Trophoblast cell (in vitro differentiated cells and primary cell): ENCODE data around the gene KCND3.

ENCODE experiments used
- DNase-seq, 2 donors: peaks; one replicate each; pipeline ENCODE4 v3.0.0-alpha.2; 2016
- H2AFZ ChIP-seq: 2 replicates; pipeline ENCODE4 v1.6.1; 2013; ENCODE audit warnings: low read length, moderate library complexity, mild to moderate bottlenecking; ENCODE audit not compliant: insufficient read depth, poor library complexity
- H2AK5ac ChIP-seq: 2 replicates; pipeline ENCODE4 v1.6.1; 2013; ENCODE audit warnings: mild to moderate bottlenecking, low read length
- H2BK120ac ChIP-seq: 2 replicates; pipeline ENCODE4 v1.6.1; 2013; ENCODE audit warnings: low read length, mild to moderate bottlenecking, moderate library complexity; ENCODE audit not compliant: insufficient read depth, poor library complexity
- H2BK12ac ChIP-seq: 2 replicates; pipeline ENCODE4 v1.6.1; 2013; ENCODE audit warnings: mild to moderate bottlenecking, low read length, moderate library complexity
- H2BK5ac ChIP-seq: 2 replicates; pipeline ENCODE4 v1.6.1; 2013; ENCODE audit warnings: low read length, low read depth, moderate library complexity, mild to moderate bottlenecking; ENCODE audit not compliant: poor library complexity
- H3K14ac ChIP-seq: 2 replicates; pipeline ENCODE4 v1.6.1; 2013; ENCODE audit warnings: mild to moderate bottlenecking, low read length
- H3K18ac ChIP-seq: 2 replicates; pipeline ENCODE4 v1.6.1; 2013; ENCODE audit warnings: mild to moderate bottlenecking, low read length
- H3K23ac ChIP-seq: 2 replicates; pipeline ENCODE4 v1.6.1; 2013; ENCODE audit warnings: low read length
- H3K27ac ChIP-seq: 2 replicates; pipeline ENCODE4 v1.5.1; 2013; ENCODE audit warnings: low read depth, mild to moderate bottlenecking, inconsistent platforms, low read length, moderate library complexity
- H3K27me3 ChIP-seq: 2 replicates; pipeline ENCODE4 v1.6.1; 2013; ENCODE audit warnings: inconsistent platforms, mild to moderate bottlenecking, low read length, moderate library complexity; ENCODE audit not compliant: insufficient read depth
- H3K36me3 ChIP-seq, 2 experiments: 1 replicate in 1 of 2; 2 replicates in 1 of 2; pipeline ENCODE4 v1.6.1; 2013; ENCODE audit warnings: low read length in 2 of 2, mild to moderate bottlenecking in 2 of 2, moderate library complexity in 1 of 2; ENCODE audit not compliant: insufficient read depth in 2 of 2, control insufficient read depth in 1 of 2
- H3K4ac ChIP-seq: 2 replicates; pipeline ENCODE4 v1.6.1; 2013; ENCODE audit warnings: low read depth, mild to moderate bottlenecking, low read length, moderate library complexity
- H3K4me1 ChIP-seq, 2 experiments: 1 replicate in 1 of 2; 2 replicates in 1 of 2; pipeline ENCODE4 v1.6.1; 2013; ENCODE audit warnings: low read length in 2 of 2, mild to moderate bottlenecking in 2 of 2, moderate library complexity in 1 of 2; ENCODE audit not compliant: insufficient read depth in 2 of 2, control insufficient read depth in 1 of 2
- H3K4me2 ChIP-seq: 2 replicates; pipeline ENCODE4 v1.6.1; 2013; ENCODE audit warnings: inconsistent platforms, mild to moderate bottlenecking, low read length, moderate library complexity
- H3K4me3 ChIP-seq: 2 replicates; pipeline ENCODE4 v1.5.1; 2013; ENCODE audit warnings: mild to moderate bottlenecking, low read depth, low read length, inconsistent platforms
- H3K79me1 ChIP-seq: one replicate; pipeline ENCODE4 v1.6.1; 2013; ENCODE audit warnings: low read length
- H3K79me2 ChIP-seq: 2 replicates; pipeline ENCODE4 v1.6.1; 2013; ENCODE audit warnings: low read length, mild to moderate bottlenecking; ENCODE audit not compliant: control insufficient read depth, insufficient read depth, poor library complexity
- H3K9ac ChIP-seq: 2 replicates; pipeline ENCODE4 v1.6.1; 2013; ENCODE audit warnings: mild to moderate bottlenecking, low read length
- H3K9me3 ChIP-seq: 2 replicates; pipeline ENCODE4 v1.6.1; 2013; ENCODE audit warnings: low read depth, mild to moderate bottlenecking, control low read depth, inconsistent platforms, low read length; ENCODE audit not compliant: insufficient read depth
- H4K12ac ChIP-seq: 2 replicates; pipeline ENCODE4 v1.6.1; 2013; ENCODE audit warnings: low read depth, mild to moderate bottlenecking, low read length, moderate library complexity
- H4K8ac ChIP-seq: 2 replicates; pipeline ENCODE4 v1.6.1; 2013; ENCODE audit warnings: low read depth, mild to moderate bottlenecking, low read length, moderate library complexity
- H4K91ac ChIP-seq: one replicate; pipeline ENCODE4 v1.6.1; 2013; ENCODE audit warnings: low read depth, mild to moderate bottlenecking, low read length, moderate library complexity
- WGBS: extraction: QIAGEN DNeasy Blood & Tissue Kit; methylation state at CpG from one replicate; pipeline ENCODE4 v1.1.7; 2013; ENCODE audit warnings: missing lambda C conversion rate; ENCODE audit not compliant: insufficient read length, insufficient coverage; ENCODE audit errors: extremely low coverage; 5-methylcytosine and 5-hydroxymethylcytosine counted together

KCND3 gene

DNA sequence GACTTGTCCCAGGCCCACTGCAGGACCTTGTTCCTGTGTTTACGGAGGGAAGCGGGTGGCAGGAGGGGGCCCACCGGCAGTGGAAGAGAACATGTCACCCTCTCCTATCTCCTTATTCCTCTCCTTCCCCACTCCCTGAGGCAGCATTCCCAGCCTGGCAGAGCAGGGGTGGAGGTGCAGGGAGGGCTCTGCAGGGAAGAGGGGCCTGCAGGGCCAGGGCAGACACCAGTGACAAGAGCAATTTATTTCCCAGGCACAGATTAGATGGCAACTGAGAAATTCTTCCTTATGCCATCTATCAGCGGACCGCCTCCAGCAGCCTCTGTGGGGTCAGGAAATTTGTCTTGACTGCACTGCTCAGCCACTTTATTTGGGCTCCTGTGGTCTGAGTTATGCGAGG is 127.9 kb downstream of the KCND3 start:
- Histone ChIP-seq H3K18ac (no peak overlapping the region), H3K36me3 (no peaks in the 10 kb centered on the region), H3K9ac (no peak overlapping the region), H3K4me3 (no peak overlapping the region), H3K27me3 (no peaks in the 10 kb centered on the region), H4K91ac (no peak overlapping the region), H3K4me2 (no peak overlapping the region), H2AK5ac (no peak overlapping the region), H3K9me3 (peaks cover 5% of the 10 kb centered on the region), H3K79me1 (no peaks in the 10 kb centered on the region), H2BK12ac (no peak overlapping the region), H2AFZ (no peak overlapping the region), H2BK5ac (no peak overlapping the region), H3K4ac (no peak overlapping the region), H3K23ac (no peak overlapping the region), H3K4me1 (no peaks in the 10 kb centered on the region), H4K12ac (no peak overlapping the region), H3K79me2 (no peaks in the 10 kb centered on the region), H4K8ac (no peak overlapping the region), H3K27ac (no peak overlapping the region), H3K14ac (no peak overlapping the region), H2BK120ac (no peak overlapping the region)
- no peak for DNase-seq
- WGBS = no CpG with 5 or more reads among the region's 6 CpGs

GRCh38 chr1:111857194-111857651 is 132.2 kb downstream of the KCND3 start:
- Histone ChIP-seq H3K4me3 (no peak overlapping the region), H3K9me3 (peaks cover 5% of the 10 kb centered on the region), H2BK12ac (no peak overlapping the region), H3K4me2 (no peak overlapping the region), H2AFZ (no peak overlapping the region), H4K91ac (no peak overlapping the region), H3K36me3 (no peaks in the 10 kb centered on the region), H3K27me3 (no peaks in the 10 kb centered on the region), H3K14ac (no peak overlapping the region), H4K8ac (no peak overlapping the region), H3K79me1 (no peaks in the 10 kb centered on the region), H3K23ac (no peak overlapping the region), H4K12ac (no peak overlapping the region), H3K18ac (no peak overlapping the region), H3K4ac (no peak overlapping the region), H3K79me2 (no peaks in the 10 kb centered on the region), H3K27ac (no peak overlapping the region), H2BK120ac (no peak overlapping the region), H2BK5ac (no peak overlapping the region), H3K9ac (no peak overlapping the region), H3K4me1 (no peaks in the 10 kb centered on the region), H2AK5ac (no peak overlapping the region)
- no peak for DNase-seq
- no CpG with 5 or more reads among the region's 13 CpGs for WGBS

DNA sequence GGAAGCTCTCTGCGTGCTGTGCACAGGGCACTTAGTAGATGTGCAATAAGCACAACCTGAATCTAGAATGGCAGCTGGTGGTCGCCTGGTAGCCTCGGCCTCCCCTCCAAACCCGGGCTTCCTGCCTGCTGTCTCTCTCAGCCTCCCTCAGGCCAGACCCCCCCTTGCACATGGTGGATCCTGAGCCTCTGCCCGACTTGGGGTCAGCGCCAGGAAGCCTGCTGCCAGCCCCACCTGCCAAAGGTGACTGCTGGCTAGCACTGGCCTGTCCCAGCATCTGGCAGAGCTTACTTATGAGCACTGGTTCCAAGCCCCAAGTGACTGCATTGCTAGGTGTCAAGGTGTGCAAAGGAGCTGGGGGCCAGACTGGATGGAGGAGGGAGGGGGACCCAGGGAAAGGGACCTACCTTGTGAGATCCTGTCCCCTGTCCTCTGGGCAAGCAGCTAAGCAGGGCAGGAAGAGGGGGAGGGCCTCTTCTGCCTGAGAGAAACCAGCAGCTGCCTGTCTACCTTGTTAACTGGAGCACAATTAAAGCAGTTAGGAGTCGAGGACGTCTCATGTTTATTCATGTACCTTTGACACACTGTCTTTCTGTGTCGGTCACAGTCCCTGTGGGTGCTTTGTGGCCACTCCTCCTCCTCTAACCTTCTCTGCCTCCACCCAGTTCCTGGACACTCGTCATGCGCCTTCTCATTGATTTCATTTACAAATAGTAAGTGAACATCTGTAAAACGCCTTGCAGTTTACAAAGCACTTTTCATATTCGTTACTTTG is 132.9 kb downstream of the KCND3 start:
- no peak overlapping the region for H3K14ac ChIP-seq
- H3K27ac ChIP-seq = no peak overlapping the region
- no peak overlapping the region for H2BK120ac ChIP-seq
- no peak overlapping the region for H3K9ac ChIP-seq
- no peak overlapping the region for H2AK5ac ChIP-seq
- no peak overlapping the region for H3K4ac ChIP-seq
- no peak overlapping the region for H2BK12ac ChIP-seq
- WGBS = no CpG with 5 or more reads among the region's 13 CpGs
- no peak overlapping the region for H4K91ac ChIP-seq
- H3K27me3 ChIP-seq = no peaks in the 10 kb centered on the region
- no peak overlapping the region for H3K23ac ChIP-seq
- H4K12ac ChIP-seq = no peak overlapping the region
- H3K9me3 ChIP-seq = peaks cover 3% of the 10 kb centered on the region
- no peaks in the 10 kb centered on the region for H3K79me1 ChIP-seq
- H3K4me3 ChIP-seq = no peak overlapping the region
- no peak overlapping the region for H3K18ac ChIP-seq
- DNase-seq = no peak
- no peaks in the 10 kb centered on the region for H3K79me2 ChIP-seq
- H3K36me3 ChIP-seq = no peaks in the 10 kb centered on the region
- no peak overlapping the region for H2BK5ac ChIP-seq
- no peak overlapping the region for H4K8ac ChIP-seq
- no peak overlapping the region for H3K4me2 ChIP-seq
- H3K4me1 ChIP-seq = no peaks in the 10 kb centered on the region
- no peak overlapping the region for H2AFZ ChIP-seq

DNA sequence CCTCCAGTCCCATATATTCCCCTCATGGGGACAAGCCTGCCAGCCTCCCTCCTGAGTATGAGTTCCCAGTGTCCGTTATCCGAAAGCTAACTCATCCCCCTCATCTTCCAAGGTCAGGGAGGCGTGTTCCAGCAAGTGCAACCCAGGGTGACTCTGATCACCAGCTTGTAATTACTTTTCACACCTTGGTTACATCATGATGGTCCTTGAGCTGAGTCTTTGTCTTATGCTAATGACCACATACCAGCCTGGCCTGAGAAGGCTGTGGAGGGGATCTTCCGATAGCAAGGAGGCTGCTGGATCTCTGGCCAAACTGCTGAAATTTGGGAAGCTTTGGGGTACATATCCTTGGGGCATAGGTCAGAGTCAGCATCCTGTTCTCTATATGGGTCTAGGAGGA is 134.2 kb downstream of the KCND3 start:
- Histone ChIP-seq H4K8ac (no peak overlapping the region), H2BK12ac (no peak overlapping the region), H2AFZ (no peak overlapping the region), H3K36me3 (no peaks in the 10 kb centered on the region), H3K14ac (no peak overlapping the region), H3K9me3 (peaks cover 3% of the 10 kb centered on the region), H3K4ac (no peak overlapping the region), H3K27ac (no peak overlapping the region), H3K79me2 (no peaks in the 10 kb centered on the region), H3K4me1 (no peaks in the 10 kb centered on the region), H4K12ac (no peak overlapping the region), H2BK5ac (no peak overlapping the region), H3K9ac (no peak overlapping the region), H3K23ac (no peak overlapping the region), H2AK5ac (no peak overlapping the region), H3K4me3 (no peak overlapping the region), H3K79me1 (no peaks in the 10 kb centered on the region), H3K4me2 (no peak overlapping the region), H3K18ac (no peak overlapping the region), H2BK120ac (no peak overlapping the region), H4K91ac (no peak overlapping the region), H3K27me3 (no peaks in the 10 kb centered on the region)
- no CpG with 5 or more reads among the region's 4 CpGs for WGBS
- DNase-seq = no peak
